Liver (tissue), 9 donors: ENCODE results near the gene CEP131. TPM values are rescaled to one million over a fixed set of nuclear protein-coding genes. Genes with fewer than 3 reads are reported as not detected.
A peak's percentile ranks its signal among the peaks of the same experiment; 100 is the strongest.

Experiments
- DNase-seq: peaks from one replicate; pipeline ENCODE4 v3.0.0-alpha.2; 2017; ENCODE audit warnings: low spot score
- H3K27ac ChIP-seq, 2 donors: one replicate each; pipeline ENCODE4 v1.7.0; 2013; ENCODE audit warnings: inconsistent platforms in 2 of 2, low read length in 2 of 2, control low read depth in 1 of 2, low read depth in 1 of 2, mild to moderate bottlenecking in 1 of 2
- H3K27me3 ChIP-seq, 4 donors: one replicate each; pipeline versions ENCODE4 v1.6.1 to v1.7.0; 2013; ENCODE audit warnings: low read length in 3 of 4, inconsistent platforms in 1 of 4, mild to moderate bottlenecking in 1 of 4, moderate library complexity in 1 of 4; ENCODE audit not compliant: control insufficient read depth in 4 of 4, insufficient read depth in 4 of 4
- H3K36me3 ChIP-seq, 4 donors: one replicate each; pipeline versions ENCODE4 v1.6.1 to v1.7.0; 2013; ENCODE audit warnings: low read length in 3 of 4, mild to moderate bottlenecking in 3 of 4, low read depth in 1 of 4, moderate library complexity in 1 of 4; ENCODE audit not compliant: control insufficient read depth in 4 of 4, insufficient read depth in 3 of 4
- H3K4me1 ChIP-seq, 4 donors: one replicate each; pipeline versions ENCODE4 v1.6.1 to v1.7.0; 2013; ENCODE audit warnings: low read length in 3 of 4, mild to moderate bottlenecking in 3 of 4, moderate library complexity in 1 of 4; ENCODE audit not compliant: control insufficient read depth in 4 of 4, insufficient read depth in 4 of 4
- H3K4me3 ChIP-seq, 3 donors: one replicate each; pipeline versions ENCODE4 v1.6.1 to v1.7.0; 2013; ENCODE audit warnings: low read length in 3 of 3, control low read depth in 1 of 3, low read depth in 1 of 3, mild to moderate bottlenecking in 1 of 3
- H3K9ac ChIP-seq, 2 donors: one replicate each; pipeline ENCODE4 v1.7.0; 2013; ENCODE audit warnings: low read length in 2 of 2, mild to moderate bottlenecking in 2 of 2, moderate library complexity in 2 of 2, control low read depth in 1 of 2, low read depth in 1 of 2
- H3K9me3 ChIP-seq, 4 donors: one replicate each; pipeline versions ENCODE4 v1.6.1 to v1.7.0; 2013; ENCODE audit warnings: low read length in 3 of 4; ENCODE audit not compliant: control insufficient read depth in 4 of 4
- ATF3 ChIP-seq: IDR thresholded peaks from 2 replicates; pipeline ENCODE4 v1.6.1; 2016; ENCODE audit warnings: antibody characterized with exemption
- EGR1 ChIP-seq, 2 donors: IDR thresholded peaks; 2 replicates each; pipeline ENCODE4 v1.6.1; 2016 to 2018; ENCODE audit warnings: antibody characterized with exemption in 2 of 2, low read depth in 2 of 2
- FOXA1 ChIP-seq: IDR thresholded peaks from 2 replicates; pipeline ENCODE4 v1.6.1; 2016; ENCODE audit warnings: antibody characterized with exemption
- FOXA2 ChIP-seq: IDR thresholded peaks from 2 replicates; pipeline ENCODE4 v1.6.1; 2016; ENCODE audit warnings: antibody characterized with exemption
- GABPA ChIP-seq, 2 donors: IDR thresholded peaks in 1 of 2; conservative IDR thresholded peaks in 1 of 2; 2 replicates each; pipeline ENCODE4 v1.6.1; 2016; ENCODE audit warnings: antibody characterized with exemption in 2 of 2, mild to moderate bottlenecking in 1 of 2, moderate library complexity in 1 of 2
- JUND ChIP-seq, 2 donors: IDR thresholded peaks; 2 replicates each; pipeline ENCODE4 v1.6.1; 2016; ENCODE audit warnings: antibody characterized with exemption in 2 of 2
- MAX ChIP-seq: IDR thresholded peaks from 2 replicates; pipeline ENCODE4 v1.6.1; 2016; ENCODE audit warnings: antibody characterized with exemption
- NR2F2 ChIP-seq: IDR thresholded peaks from 2 replicates; pipeline ENCODE4 v1.6.1; 2016; ENCODE audit warnings: antibody characterized with exemption
- RAD21 ChIP-seq, 2 donors: IDR thresholded peaks; 2 replicates each; pipeline ENCODE4 v1.6.1; 2016; ENCODE audit warnings: antibody characterized with exemption in 2 of 2, mild to moderate bottlenecking in 2 of 2
- REST ChIP-seq: IDR thresholded peaks from 2 replicates; pipeline ENCODE4 v1.6.1; 2016; ENCODE audit warnings: antibody characterized with exemption, mild to moderate bottlenecking
- SP1 ChIP-seq: IDR thresholded peaks from 2 replicates; pipeline ENCODE4 v1.6.1; 2018; ENCODE audit warnings: antibody characterized with exemption, mild to moderate bottlenecking
- WGBS: extraction: QIAGEN DNeasy Blood & Tissue Kit; methylation state at CpG from one replicate; pipeline ENCODE4 v1.1.7; 2013; 5-methylcytosine and 5-hydroxymethylcytosine counted together
- polyA plus RNA-seq, 2 donors: library from polyadenylated mRNA; stranded (reverse) in 1 of 2; unstranded in 1 of 2; fragments of 200-250 nt in 1 of 2; fragments of >200 nt in 1 of 2; fragmentation: Nextera tagmentation in 1 of 2; extraction: Ambion mirVana in 1 of 2; gene quantifications; one replicate each; pipeline versions ENCODE4 v1.2.1 to v1.2.3, GENCODE V29; 2013 to 2015
- total RNA-seq, 2 donors: library from RNA; depleted of rRNA; stranded (reverse); fragments of >200 nt; gene quantifications; one replicate each; pipeline ENCODE4 v1.2.3, GENCODE V29; 2014
- donor health status: healthy.
- donor health status: healthy.
- donor health status: healthy.
- donor health status: healthy.
- donor health status: healthy.

Gene CEP131
- total and polyA plus RNA-seq, 4 donors = 0.71 to 6.3 (median 2.2) TPM

- TF ChIP-seq GABPA (IDR thresholded peaks at IDR 0.05 in 1 of 2, conservative IDR thresholded peaks at IDR 0.05 in 1 of 2) (no peak), FOXA2 (no peak), FOXA1 (no peak)
These were observed 24.8 kb downstream of the CEP131 start (continued) for GRCh38 chr17:81197831-81198490.

GRCh38 chr17:81197409-81197795 is 25.4 kb downstream of the CEP131 start:
- Histone ChIP-seq H3K36me3 (no peaks in the 10 kb centered on the region), H3K9me3 (no peaks in the 10 kb centered on the region), H3K4me1 (no peaks in the 10 kb centered on the region), H3K27ac (no peak overlapping the region), H3K4me3 (no peak overlapping the region), H3K9ac (no peak overlapping the region), H3K27me3 (no peaks in the 10 kb centered on the region)
- no peak for TF ChIP-seq EGR1 (IDR thresholded peaks at IDR 0.05; ENCODE audit: low read depth in 2 of 2)
- no peak for TF ChIP-seq MAX
- TF ChIP-seq REST = no peak
- no peak for TF ChIP-seq FOXA1
- no peak for TF ChIP-seq GABPA (IDR thresholded peaks at IDR 0.05 in 1 of 2, conservative IDR thresholded peaks at IDR 0.05 in 1 of 2)
- TF ChIP-seq JUND (IDR thresholded peaks at IDR 0.05) = no peak
- WGBS = 87% methylated on average over 14 of the region's 14 CpGs
- no peak for DNase-seq

- whole genome bisulfite sequencing = 83% methylated on average over 45 of the region's 45 CpGs
- DNase-seq = no peak
- Histone ChIP-seq H3K27me3 (no peaks in the 10 kb centered on the region), H3K4me1 (no peaks in the 10 kb centered on the region), H3K27ac (no peak overlapping the region), H3K4me3 (no peak overlapping the region), H3K9me3 (no peaks in the 10 kb centered on the region), H3K9ac (no peak overlapping the region), H3K36me3 (no peaks in the 10 kb centered on the region)
- TF ChIP-seq JUND (IDR thresholded peaks at IDR 0.05) (no peak), REST (no peak), NR2F2 (peak; percentile 89), SP1 (no peak), MAX (no peak), FOXA2 (no peak), RAD21 (IDR thresholded peaks at IDR 0.05) (no peak), ATF3 (no peak)
These were observed 26.0 kb downstream of the CEP131 start for GRCh38 chr17:81196505-81197408.
